GM21360 (cell line): Measurements from ENCODE around the gene APOBEC4.
A peak's percentile ranks its signal among the peaks of the same experiment; 100 is the strongest.

Experiments
- ATAC-seq: cut with Tn5 transposase; IDR thresholded peaks from one replicate; pipeline ENCODE4 v1.9.1; 2021; ENCODE audit warnings: mild to moderate bottlenecking, moderate library complexity; ENCODE audit not compliant: unreplicated experiment

The APOBEC4 gene

DNA sequence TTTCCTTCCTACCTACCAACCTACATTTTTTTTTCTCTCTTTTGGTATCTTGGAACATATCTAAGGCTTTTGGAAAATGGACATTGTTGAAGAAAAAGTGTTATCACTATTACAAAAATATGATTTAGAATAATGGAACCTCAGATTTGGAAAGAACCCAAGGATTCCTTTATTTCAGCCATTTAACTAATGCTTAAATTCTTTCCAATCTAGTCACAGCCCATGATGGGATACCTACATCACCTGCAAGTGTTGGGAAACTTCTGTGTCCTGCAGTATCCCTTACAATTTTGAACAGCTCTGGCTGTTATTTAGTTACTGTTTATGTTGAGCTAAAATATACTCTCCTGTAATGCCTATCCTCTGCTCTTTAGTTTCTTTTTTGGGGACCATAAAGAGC, 22.3 kb upstream of the APOBEC4 start:
- no peak for ATAC-seq

DNA sequence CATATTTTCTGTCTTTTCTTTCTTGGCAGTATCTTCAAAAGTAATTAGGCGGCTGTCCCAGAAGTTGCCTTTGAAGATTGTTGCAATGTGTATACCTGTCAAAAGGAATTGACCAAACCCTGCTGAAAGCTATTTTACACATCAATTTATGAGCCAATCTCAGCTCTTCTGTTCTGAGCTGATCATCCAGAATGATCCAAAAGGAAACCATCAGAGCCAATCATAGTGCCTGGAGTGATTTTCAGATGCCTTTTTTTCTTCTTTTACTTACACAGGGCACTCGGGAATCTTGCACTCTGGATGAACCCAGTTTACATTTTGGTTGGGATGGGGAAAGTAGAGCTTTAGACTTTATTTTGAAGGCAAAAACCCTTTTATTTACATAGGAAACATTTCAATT, 21.8 kb upstream of the APOBEC4 start:
- no peak for ATAC-seq

DNA sequence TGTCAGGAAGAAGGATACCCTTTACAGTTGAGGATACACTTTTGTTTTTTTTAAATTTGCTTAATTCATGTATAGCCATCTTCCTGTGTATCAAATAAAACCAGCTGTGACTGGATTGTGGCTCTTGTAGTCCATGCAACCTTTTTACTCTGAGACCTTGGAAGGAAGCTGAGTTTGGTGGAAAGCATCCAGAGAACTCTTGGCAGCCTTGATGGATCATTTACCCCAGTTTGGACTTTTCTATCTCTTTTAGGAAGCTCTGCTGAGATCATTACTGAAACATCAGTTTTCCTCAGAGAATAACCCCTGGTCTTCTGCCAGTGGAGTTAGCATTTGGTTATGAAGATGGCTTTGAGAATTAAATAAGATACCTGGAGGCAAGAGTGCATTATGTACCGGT, 21.2 kb upstream of the APOBEC4 start:
- ATAC-seq = no peak

DNA sequence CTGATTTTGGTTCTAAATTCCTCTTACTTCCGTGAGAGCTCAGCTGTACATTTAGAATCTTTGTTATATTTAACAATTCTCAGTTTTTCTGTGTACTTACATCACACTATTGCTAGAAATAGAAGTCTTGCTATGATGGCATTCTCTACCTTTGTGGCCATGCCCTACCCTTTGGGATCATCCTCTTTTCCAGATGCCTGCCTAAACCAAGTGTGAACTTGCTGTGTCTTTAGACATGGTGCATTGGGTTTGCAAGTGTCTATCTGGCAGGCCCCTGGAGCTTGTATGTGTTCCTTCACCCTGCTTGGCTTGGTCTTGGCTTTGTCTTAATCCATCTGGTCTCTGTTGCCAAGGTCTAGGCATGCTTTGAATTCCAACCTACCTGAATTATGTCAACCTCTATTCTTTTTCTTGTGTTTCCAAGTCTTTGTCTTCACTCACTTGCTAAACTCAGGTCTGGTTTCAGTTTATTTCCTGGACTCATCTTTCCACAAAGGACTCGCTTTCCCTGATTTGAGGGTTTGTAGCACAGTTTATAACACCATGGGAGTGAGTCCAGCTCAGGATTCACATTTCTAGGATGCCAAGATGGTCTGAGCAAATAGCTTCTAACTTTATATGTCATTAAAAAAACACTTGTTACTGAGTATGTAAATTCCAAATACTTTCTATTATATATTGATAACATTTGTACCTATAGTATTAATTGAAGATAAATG, 20.6 kb upstream of the APOBEC4 start:
- no peak for ATAC-seq

DNA sequence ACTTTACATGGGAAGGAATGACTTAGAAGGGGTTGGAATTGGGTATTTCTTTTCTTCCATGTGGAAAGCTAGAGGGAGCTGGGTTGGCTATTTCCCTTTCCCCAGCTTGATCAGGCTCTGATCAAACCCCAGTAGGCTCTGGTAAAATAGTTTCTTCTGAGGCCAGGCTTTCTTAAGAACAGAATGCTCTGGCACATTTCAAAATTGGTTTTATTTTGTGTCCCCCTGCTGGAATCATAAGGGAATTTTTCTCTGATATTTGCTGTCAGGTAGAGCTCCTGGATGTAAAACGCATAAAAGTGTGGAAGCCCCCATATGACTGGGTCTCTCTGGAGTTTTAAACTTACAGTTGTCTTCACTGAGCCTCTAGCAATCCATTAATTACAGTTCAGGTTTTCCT, 17.1 kb upstream of the APOBEC4 start:
- ATAC-seq = no peak

DNA sequence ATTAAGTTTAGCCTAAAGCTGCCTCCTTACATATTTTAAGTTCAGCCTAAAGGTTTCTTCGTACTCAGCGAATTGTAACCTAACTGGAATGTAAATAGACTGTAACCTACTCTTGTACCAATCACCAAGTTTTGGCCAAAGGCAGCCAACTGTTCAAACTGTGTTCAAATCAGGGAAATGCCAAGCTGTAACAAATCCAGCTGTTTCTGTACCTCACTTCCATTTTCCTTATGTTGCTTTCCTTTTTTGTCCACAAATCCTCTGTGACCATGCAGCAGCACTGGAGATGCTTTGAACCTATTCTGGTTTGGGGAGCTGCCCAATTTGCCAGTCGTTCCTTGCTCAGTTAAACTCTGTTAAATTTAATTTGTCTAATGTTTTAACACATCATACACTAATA, 3.2 kb upstream of the APOBEC4 start:
- ATAC-seq = no peak

DNA sequence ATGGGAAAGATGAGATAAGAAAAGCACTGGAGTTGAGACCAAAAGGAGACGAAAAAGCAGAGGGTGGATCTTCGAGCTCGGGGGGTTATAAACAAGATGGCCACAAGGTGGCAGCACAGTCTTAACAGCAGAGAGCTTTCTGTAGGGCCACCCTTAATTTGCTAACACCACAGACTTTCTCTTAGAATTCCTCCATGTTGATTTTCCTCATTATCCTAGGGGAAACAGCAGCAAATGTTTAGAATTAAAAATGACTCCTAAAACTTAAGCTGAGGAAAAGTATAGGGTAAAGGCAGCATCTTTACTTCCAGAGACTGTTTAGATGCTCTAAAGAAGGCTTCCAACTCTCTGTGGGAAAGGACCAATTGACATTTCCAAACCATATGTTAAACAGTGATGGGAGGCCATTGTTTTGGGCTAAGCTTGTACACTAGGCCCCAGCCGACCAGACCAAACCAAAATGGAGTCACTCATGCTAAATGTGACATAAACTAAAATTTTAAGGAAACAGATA, 2.5 kb upstream of the APOBEC4 start:
- ATAC-seq = peak; percentile 68

DNA sequence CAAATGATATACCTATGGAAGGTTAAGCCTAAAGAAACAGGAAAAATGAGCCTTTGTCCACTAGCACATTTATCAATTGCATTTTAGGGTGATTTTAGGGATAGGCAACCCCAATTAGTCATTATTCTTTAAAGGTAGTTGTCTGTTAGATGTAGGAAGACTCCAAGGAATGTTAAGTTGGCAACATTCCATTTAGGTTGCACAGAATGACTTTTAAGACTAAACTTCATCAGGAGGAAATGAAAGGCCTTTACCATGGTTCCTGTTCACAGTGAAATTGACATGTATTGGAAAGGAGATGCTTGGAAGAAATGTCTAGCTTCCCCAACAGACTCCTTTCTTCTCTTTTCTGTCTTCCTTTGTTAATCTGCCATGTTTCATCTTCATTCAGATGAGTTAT, 1.6 kb upstream of the APOBEC4 start:
- no peak for ATAC-seq

DNA sequence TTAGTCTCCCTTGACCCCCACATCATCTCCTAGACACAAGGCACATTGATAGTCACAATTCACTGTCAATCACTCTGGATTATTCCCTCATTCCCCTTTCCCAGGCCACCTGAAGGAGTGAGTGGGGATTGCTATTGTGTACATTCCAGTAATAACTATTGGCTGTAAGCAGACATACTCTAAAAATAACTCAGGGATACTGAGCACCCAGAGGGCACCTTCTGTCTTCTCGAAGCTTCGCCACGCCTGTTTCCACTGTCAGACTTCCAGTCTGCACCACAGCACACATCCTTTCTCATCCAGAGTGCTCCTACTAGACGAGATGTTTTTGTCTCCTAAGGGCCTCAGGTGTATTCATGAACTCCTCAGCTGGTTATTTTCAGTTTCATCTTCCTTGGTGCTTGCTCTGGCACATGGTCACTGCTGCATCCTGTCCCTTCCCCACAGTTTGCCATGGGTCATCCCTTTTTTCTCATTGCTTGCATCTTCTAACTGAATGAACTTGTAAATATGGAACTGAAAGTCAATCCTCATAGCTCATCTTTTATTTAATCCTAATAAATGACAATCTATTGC, 848 bp upstream of the APOBEC4 start:
- ATAC-seq = no peak

DNA sequence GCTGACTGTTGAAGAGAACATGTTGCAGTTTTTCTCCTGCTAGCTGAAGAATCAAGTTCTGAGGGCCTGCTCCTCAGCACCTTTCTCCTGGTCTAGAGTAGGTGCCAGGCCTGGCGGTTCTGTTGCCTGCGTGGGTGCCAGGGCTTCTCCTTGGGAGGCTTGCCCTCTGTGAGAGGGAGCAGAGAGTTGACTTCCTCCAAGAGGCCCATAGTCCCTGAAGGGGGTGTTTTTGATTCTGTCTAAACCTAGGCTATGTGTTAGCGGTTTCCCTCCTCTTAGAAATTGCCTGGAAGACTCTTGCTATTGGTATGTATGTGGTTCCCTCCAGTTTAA, 312 bp upstream of the APOBEC4 start:
- ATAC-seq = no peak

DNA sequence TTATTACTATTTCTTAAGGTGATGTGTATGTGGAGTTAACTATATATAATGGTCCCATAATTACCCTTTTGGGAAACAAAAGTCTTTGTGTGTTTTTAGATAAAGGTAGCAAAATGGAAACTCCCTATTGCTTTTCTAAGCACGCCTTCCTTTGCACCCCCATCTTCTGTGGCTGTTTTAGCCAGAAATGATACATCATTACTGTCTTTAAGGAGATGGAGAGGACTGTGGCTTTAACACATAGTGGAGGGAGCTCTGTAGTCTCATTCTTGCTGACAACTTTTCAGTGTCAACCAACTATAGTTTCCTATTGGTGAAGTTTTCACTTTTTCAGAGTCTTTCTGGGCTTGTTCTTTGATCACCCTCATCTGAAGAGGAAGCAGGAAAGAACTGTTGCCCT, 1.0 kb downstream of the APOBEC4 start:
- ATAC-seq = no peak

DNA sequence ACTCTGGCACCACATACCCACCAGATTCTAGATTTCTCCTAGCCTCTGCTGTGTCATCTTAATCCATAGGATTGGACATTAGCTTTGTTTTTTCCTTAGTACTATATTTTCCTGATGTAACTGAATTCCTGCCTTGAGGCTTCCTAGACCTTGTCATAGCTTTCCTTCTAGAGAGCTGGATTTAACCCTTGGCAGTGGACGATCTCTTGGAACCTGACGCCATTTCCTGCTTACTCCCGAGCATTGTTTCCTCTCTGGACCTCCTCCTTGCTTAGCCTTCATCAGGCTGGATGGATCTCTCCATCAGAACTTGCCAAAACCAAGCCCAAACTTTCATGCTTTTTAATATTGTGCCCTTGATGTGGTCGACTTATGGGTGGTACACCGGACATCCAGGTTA, 1.5 kb downstream of the APOBEC4 start:
- ATAC-seq = no peak

DNA sequence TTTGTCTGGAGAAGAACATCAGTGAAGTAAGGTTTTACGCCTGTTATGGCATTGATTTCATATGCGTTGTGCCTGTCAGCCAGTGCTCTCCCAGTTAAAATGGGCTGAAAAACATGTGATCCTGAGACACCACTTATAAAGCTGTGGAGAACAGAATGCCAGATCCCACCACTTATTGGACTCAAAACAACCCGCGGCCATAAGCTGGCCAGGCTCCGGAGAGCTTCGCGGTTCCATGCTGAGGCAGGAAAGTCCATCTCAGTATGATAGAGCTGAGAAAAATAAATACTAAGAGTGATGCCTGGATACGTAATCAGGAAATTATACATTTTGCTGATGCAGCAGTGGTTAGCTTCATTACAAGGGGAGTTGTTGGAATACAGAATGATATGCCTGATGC, 5.1 kb downstream of the APOBEC4 start:
- ATAC-seq = no peak

DNA sequence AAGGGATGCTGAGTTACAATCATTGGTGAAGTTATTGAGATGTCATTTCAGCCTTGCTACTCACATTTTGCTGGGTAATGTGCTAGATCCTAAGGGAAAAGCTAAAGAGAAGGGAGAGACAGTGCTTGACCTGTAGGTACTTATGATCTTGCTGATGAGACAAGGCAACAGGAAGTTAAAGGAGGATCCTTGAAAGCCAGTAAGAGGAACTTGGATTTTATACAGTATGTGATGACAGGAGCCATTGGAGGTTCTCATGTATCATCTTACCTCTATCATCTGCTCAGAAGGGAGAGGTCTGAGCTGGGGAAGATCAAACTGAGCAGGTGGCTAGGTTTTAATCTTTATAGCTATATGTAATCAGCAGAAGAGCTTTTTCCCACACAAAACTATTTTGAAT, 6.3 kb downstream of the APOBEC4 start:
- no peak for ATAC-seq

DNA sequence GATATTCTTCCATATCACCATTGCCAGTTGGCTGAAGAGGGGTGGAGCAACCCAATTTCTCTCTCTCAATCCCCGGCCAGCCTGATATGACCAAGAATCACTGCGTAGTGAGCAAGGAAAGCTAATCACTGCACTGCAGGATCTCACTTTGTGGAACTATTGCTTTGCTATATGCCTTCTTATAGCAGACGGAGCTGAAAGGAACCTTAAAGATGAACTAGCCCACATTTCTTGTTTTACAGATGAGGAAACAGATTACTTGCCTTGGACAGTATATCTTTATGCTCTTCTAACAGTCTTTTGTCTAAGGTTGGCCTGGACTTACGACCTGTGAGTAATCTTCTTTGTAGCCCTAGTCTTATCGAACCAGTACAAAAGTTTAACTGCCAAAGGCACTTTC, 7.6 kb downstream of the APOBEC4 start:
- ATAC-seq = no peak

DNA sequence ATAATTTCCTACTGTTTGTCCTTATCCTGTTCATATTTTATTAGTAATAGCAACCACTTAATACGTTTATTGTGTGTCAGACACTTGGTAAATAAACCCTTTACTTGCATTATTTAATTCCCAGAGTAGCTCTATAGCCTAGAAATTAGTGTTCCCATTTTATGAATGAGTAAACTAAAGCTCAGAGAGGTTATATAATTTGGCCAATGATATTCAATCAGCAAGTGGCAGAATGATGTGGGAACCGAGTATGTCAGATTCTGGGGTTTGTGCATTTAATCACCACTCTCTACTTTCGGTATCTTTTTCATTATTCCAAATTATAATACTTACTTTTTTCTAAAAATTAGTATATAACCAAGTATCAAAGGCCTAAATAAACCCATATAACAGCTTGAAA, 10.9 kb downstream of the APOBEC4 start:
- ATAC-seq = no peak

DNA sequence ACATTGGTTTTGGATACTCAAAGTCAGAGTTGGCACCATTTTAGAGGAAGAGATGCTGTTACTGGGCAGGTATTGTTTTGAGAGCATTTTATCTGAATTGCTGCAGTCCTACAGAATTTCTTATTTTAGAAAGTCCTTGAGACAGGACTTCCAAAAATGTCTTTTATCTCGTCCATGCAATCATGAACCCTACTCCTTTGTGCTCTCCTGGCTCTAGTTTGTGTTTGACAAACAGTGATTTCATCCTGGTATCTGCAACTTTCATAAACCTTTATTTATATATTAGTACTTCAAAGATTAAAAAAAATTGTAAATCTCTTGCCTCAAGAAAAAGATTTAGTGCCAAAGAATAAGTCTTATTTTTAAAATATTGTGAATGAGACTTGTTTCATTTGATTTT, 12.9 kb downstream of the APOBEC4 start:
- no peak for ATAC-seq

DNA sequence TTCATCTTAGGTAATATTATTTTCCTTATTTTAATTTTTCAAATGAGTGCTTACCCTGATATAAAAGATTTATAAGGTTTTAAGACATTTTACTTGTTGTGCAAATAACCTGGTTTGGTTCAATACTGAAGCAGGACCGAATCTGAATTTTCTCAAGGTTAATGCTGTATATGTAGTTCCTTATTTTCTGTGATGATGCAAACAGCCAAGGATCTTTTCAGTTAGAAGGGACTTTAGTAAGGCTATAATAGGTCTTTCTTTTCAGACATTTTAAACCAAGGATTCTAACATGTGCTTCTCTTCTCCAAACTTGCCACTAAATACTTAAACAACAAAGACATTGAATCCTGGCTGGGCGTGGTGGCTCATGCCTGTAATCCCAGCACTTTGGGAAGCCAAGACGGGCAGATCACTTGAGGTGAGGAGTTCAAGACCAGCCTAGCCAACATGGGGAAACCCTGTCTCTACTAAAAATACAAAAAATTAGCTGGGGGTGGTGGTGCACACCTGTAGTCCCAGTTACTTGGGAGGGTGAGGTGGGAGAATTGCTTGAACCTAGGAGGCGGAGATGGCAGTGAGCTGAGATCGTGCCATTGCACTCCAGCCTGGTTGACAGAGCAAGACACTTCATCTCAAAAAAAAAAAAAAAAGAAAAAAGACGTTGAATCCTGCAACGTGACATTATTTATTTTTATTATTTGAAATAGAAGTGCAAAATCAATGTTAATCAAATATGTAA, 14.3 kb downstream of the APOBEC4 start:
- no peak for ATAC-seq

DNA sequence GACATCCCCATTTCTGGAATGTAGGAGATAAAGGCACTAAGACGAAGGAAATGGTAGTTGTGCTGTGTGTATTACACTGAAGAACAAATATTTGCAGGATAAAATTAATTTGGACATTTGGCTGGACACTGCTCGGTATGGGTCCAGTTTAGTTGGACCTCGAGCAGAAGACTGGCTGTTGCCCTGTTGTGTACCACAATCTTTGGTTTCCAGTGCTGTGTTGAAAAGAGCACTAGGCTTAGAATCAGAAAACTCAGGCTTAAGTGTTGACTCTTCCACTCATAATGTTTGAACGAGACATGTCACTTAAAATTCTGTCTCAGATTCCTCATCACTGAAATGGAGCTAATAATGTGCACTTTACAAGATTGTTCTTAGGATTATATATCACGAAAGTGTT, 16.3 kb downstream of the APOBEC4 start:
- ATAC-seq = no peak

DNA sequence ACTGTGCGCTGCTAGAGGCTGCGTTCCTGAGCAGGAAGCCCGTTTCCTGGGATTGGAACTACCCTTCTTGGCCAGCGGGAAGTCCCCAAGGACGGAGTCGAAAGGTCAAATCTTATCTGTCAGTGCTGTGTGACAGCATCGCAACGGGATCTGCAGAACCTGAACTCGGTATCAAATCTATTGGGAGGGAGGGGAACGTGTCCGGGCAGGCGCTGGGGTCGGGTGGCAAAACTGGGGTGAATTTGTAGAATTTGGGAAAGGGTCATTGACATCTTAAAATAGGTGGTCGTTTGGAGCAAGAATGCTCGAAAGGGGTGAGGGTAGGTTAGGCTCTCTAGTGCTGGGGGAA, 16.8 kb downstream of the APOBEC4 start:
- no peak for ATAC-seq

DNA sequence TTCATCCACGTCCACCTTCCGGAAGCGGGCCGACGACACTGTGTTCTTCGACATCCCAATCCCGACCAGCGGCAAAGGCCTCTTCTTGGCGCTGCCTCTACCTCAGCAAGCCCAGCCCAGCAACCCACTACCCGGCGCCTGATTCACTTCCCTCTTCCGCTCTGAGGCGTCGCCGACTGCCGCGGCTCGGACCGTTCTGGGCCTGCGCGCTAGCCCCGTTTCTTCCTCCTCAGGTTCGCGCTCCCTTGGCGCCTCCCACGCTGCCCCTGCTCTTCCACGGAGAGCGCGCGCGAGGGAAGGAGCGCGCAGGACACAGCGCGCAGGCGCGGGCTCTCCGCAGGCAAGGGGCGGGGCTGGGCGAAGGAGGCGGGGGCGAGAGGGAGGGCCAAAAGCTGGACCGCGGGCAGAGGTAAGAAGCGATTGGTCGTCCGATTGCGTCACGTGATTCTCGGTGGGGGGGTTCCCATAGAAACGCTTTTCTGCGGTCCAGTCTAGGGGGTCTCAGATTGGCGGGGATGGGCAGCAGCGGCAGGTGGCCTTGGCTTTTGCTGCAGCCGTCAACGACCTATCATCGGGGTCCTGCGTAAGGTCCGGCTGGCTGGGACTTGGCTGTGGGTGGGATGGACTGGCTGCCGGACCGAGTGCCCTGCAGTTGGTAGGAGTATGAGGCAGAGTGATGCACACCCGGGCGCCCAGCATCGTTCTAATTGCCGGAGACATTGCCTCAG, 17.3 kb downstream of the APOBEC4 start, which contains the start of gene ARPC5:
Gene ARPC5 (minus strand): TSS at position 178 of the 728 bp plus-strand sequence. CDS start 124 bp downstream, at position 54.
- peak; percentile 79 for ATAC-seq
